Measurements from ENCODE around the gene PRSS1. TPM values are rescaled to one million over a fixed set of nuclear protein-coding genes. Genes with fewer than 3 reads are reported as not detected.
"Not testable (repeated sequence)": the region's sequence is repeated elsewhere in the genome, so short reads cannot be mapped to it uniquely, and the experiment has no call there.

PRSS1 gene
- total RNA-seq, 2 experiments from 2014 or later: not detected

- Histone ChIP-seq H3K4me1 (ENCODE audit: insufficient read depth, low read length) (no peaks in the 10 kb centered on the region), H3K4me3 (ENCODE audit: low read length) (no peak overlapping the region), H3K27ac (ENCODE audit: low read depth in 1 of 2, low read length in 2 of 2) (no peak overlapping the region), H3K27me3 (ENCODE audit: control insufficient read depth in 1 of 2, insufficient read depth in 2 of 2, low read length in 2 of 2) (no peaks in the 10 kb centered on the region), H3K36me3 (ENCODE audit: insufficient read depth, low read length) (no peaks in the 10 kb centered on the region), H3K9me3 (ENCODE audit: control insufficient read depth in 1 of 2, insufficient read depth in 1 of 2, low read length in 2 of 2) (no peaks in the 10 kb centered on the region)
- intact Hi-C loops (cut with DNase I, micrococcal nuclease): no loop called here
- no peaks in the 10 kb centered on the region for H3K36me3 Mint-ChIP-seq (ENCODE audit: low read depth)
- ChIA-PET POLR2A (no interaction called here), CTCF (no interaction called here)
- DNase-seq: no peak
- no peaks in the 10 kb centered on the region for H3K27me3 Mint-ChIP-seq
- no peak overlapping the region for H3K27ac Mint-ChIP-seq
- TF ChIP-seq CTCF (IDR thresholded peaks at IDR 0.05): no peak
- no peaks in the 10 kb centered on the region for H3K4me1 Mint-ChIP-seq (ENCODE audit: low read depth)
- ATAC-seq (ENCODE audit: poor library complexity): no peak
- no peaks in the 10 kb centered on the region for H3K9me3 Mint-ChIP-seq
- no peak overlapping the region for H3K4me3 Mint-ChIP-seq
These were observed 27.1 kb downstream of the PRSS1 start for GRCh38 chr7:142776206-142776844.

- H3K4me1 Mint-ChIP-seq (ENCODE audit: low read depth); H3K27ac ChIP-seq (ENCODE audit: low read depth in 1 of 2, low read length in 2 of 2); intact Hi-C loops (cut with DNase I, micrococcal nuclease); POLR2A ChIA-PET; H3K27ac Mint-ChIP-seq; H3K4me3 Mint-ChIP-seq; H3K4me3 ChIP-seq (ENCODE audit: low read length); H3K36me3 ChIP-seq (ENCODE audit: insufficient read depth, low read length); H3K4me1 ChIP-seq (ENCODE audit: insufficient read depth, low read length); H3K9me3 Mint-ChIP-seq; CTCF ChIA-PET; H3K36me3 Mint-ChIP-seq (ENCODE audit: low read depth); H3K9me3 ChIP-seq (ENCODE audit: control insufficient read depth in 1 of 2, insufficient read depth in 1 of 2, low read length in 2 of 2); H3K27me3 ChIP-seq (ENCODE audit: control insufficient read depth in 1 of 2, insufficient read depth in 2 of 2, low read length in 2 of 2); DNase-seq; ATAC-seq (ENCODE audit: poor library complexity); H3K27me3 Mint-ChIP-seq: not testable (repeated sequence)
These were observed 27.6 kb downstream of the PRSS1 start for GRCh38 chr7:142776845-142777225.

GRCh38 chr7:142777318-142777717 is 28.0 kb downstream of the PRSS1 start:
- DNase-seq (no peak), ATAC-seq (ENCODE audit: poor library complexity) (no peak)
- Histone ChIP-seq H3K9me3 (ENCODE audit: control insufficient read depth in 1 of 2, insufficient read depth in 1 of 2, low read length in 2 of 2) (no peaks in the 10 kb centered on the region), H3K4me3 (ENCODE audit: low read length) (no peak overlapping the region), H3K27ac (ENCODE audit: low read depth in 1 of 2, low read length in 2 of 2) (no peak overlapping the region), H3K4me1 (ENCODE audit: insufficient read depth, low read length) (no peaks in the 10 kb centered on the region), H3K36me3 (ENCODE audit: insufficient read depth, low read length) (no peaks in the 10 kb centered on the region), H3K27me3 (ENCODE audit: control insufficient read depth in 1 of 2, insufficient read depth in 2 of 2, low read length in 2 of 2) (no peaks in the 10 kb centered on the region)
- intact Hi-C loops (cut with DNase I, micrococcal nuclease): no loop called here
- Mint-ChIP-seq H3K9me3 (no peaks in the 10 kb centered on the region), H3K27ac (no peak overlapping the region), H3K36me3 (ENCODE audit: low read depth) (no peaks in the 10 kb centered on the region), H3K27me3 (no peaks in the 10 kb centered on the region), H3K4me1 (ENCODE audit: low read depth) (no peaks in the 10 kb centered on the region), H3K4me3 (no peak overlapping the region)
- no peak for TF ChIP-seq CTCF (IDR thresholded peaks at IDR 0.05)
- ChIA-PET POLR2A (no interaction called here), CTCF (no interaction called here)

Data from CD4-positive, alpha-beta T cell (primary cell).